Muscle of arm (tissue), 12 donors: ENCODE measurements around the gene ZDHHC11. TPM values are rescaled to one million over a fixed set of nuclear protein-coding genes. Genes with fewer than 3 reads are reported as not detected.
"Not testable (repeated sequence)": the region's sequence is repeated elsewhere in the genome, so short reads cannot be mapped to it uniquely, and the experiment has no call there.

Experiments
- DNase-seq: peaks from one replicate; pipeline ENCODE4 v3.0.0-alpha.2; 2013
- polyA plus RNA-seq, 12 donors: library from polyadenylated mRNA; unstranded; fragments of 120-200 nt; gene quantifications; one replicate each; pipeline ENCODE4 v1.2.1, GENCODE V29; 2013; ENCODE audit not compliant: insufficient read length in 12 of 12

The ZDHHC11 gene
- polyA plus RNA-seq, 12 donors = 4.7 to 25.3 (median 9.1) TPM; not detected in 1

- DNase-seq = no peak
Measured at GRCh38 chr5:776862-777711, 73.7 kb downstream of the ZDHHC11 start.

GRCh38 chr5:775961-776861, 74.6 kb downstream of the ZDHHC11 start:
- DNase-seq = no peak

GRCh38 chr5:775595-775960, 75.2 kb downstream of the ZDHHC11 start:
- not testable (repeated sequence) for DNase-seq

GRCh38 chr5:774854-775505, 75.8 kb downstream of the ZDHHC11 start:
- DNase-seq = not testable (repeated sequence)

- not testable (repeated sequence) for DNase-seq
Measured at GRCh38 chr5:774304-774703, 76.5 kb downstream of the ZDHHC11 start.

- no peak for DNase-seq
Measured at GRCh38 chr5:773517-774264, 77.1 kb downstream of the ZDHHC11 start.

- DNase-seq = not testable (repeated sequence)
Measured at GRCh38 chr5:772931-773330, 77.9 kb downstream of the ZDHHC11 start.

- DNase-seq = not testable (repeated sequence)
Measured at GRCh38 chr5:772547-772890, 78.3 kb downstream of the ZDHHC11 start.

- DNase-seq = not testable (repeated sequence)
Measured at GRCh38 chr5:771841-772546, 78.8 kb downstream of the ZDHHC11 start.

- not testable (repeated sequence) for DNase-seq
Measured at GRCh38 chr5:771087-771781, 79.6 kb downstream of the ZDHHC11 start.

GRCh38 chr5:770585-770984, 80.2 kb downstream of the ZDHHC11 start:
- not testable (repeated sequence) for DNase-seq

- not testable (repeated sequence) for DNase-seq
Measured at GRCh38 chr5:769485-770145, 81.2 kb downstream of the ZDHHC11 start.

GRCh38 chr5:766666-767431, 83.9 kb downstream of the ZDHHC11 start:
- DNase-seq = no peak

- no peak for DNase-seq
Measured at GRCh38 chr5:765948-766631, 84.7 kb downstream of the ZDHHC11 start.

- DNase-seq = no peak
Measured at GRCh38 chr5:763998-764781, 86.6 kb downstream of the ZDHHC11 start.

GRCh38 chr5:763397-763796, 87.4 kb downstream of the ZDHHC11 start:
- DNase-seq = no peak

- not testable (repeated sequence) for DNase-seq
Measured at GRCh38 chr5:762996-763395, 87.8 kb downstream of the ZDHHC11 start.
